Brain microvascular endothelial cell (primary cell): ENCODE data around the gene GDPGP1.

ENCODE experiments used
- DNase-seq: peaks from one replicate; pipeline ENCODE4 v3.0.0-alpha.2; 2020
- H3K27ac ChIP-seq: fragments of 250-450 bp; sonication (Bioruptor Pico); 2 replicates; pipeline ENCODE4 v1.5.1; 2020; ENCODE audit warnings: mild to moderate bottlenecking, moderate library complexity
- H3K27me3 ChIP-seq: fragments of 250-450 bp; sonication (Bioruptor Pico); replicated peaks from 2 replicates; pipeline ENCODE4 v1.5.1; 2020; ENCODE audit warnings: mild to moderate bottlenecking
- H3K36me3 ChIP-seq: fragments of 250-450 bp; sonication (Bioruptor Pico); replicated peaks from 2 replicates; pipeline ENCODE4 v1.5.1; 2020; ENCODE audit warnings: mild to moderate bottlenecking
- H3K4me3 ChIP-seq: 2 replicates; pipeline ENCODE4 v1.5.1; 2011; ENCODE audit warnings: low read depth, mild to moderate bottlenecking, control low read depth, low read length, moderate library complexity
- in situ Hi-C: cut with HindIII; loops from 2 replicates; pipeline ENCODE4 v1.10.0; 2017; ENCODE audit warnings: low sequenced_read_pairs, low pct_ligation_motif_present
- TF ChIP-seq, protein P1 (sequence below): IDR thresholded peaks from 2 replicates; pipeline ENCODE4 v1.5.1; 2011; ENCODE audit warnings: low read depth, mild to moderate bottlenecking, moderate library complexity, low read length, control low read depth, inconsistent platforms; ENCODE audit errors: missing control alignments

The GDPGP1 gene

DNA sequence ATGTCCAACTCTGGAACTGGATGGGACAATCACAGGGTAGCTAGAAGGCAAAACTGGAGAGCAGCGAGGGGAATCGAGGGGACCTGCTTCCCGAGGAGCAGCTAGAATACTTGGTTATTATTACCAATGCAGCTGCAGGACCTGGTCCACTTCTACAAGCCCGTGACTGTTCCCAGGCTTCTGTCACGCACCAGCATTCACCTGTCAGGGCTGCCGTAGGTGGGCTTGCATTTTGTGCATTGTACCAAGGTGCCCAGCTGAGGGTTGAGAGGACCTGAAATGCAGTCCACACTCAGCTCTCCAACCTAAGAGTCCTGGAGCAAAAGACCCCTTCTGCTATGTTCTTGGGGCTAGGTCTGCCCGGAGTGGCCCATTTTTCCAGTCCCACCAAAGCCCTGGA is 30.5 kb upstream of the GDPGP1 start:
- no peak for DNase-seq
- Histone ChIP-seq H3K27ac (no peak overlapping the region), H3K36me3 (no peaks in the 10 kb centered on the region), H3K27me3 (no peaks in the 10 kb centered on the region), H3K4me3 (no peak overlapping the region)
- TF ChIP-seq, protein P1, sequence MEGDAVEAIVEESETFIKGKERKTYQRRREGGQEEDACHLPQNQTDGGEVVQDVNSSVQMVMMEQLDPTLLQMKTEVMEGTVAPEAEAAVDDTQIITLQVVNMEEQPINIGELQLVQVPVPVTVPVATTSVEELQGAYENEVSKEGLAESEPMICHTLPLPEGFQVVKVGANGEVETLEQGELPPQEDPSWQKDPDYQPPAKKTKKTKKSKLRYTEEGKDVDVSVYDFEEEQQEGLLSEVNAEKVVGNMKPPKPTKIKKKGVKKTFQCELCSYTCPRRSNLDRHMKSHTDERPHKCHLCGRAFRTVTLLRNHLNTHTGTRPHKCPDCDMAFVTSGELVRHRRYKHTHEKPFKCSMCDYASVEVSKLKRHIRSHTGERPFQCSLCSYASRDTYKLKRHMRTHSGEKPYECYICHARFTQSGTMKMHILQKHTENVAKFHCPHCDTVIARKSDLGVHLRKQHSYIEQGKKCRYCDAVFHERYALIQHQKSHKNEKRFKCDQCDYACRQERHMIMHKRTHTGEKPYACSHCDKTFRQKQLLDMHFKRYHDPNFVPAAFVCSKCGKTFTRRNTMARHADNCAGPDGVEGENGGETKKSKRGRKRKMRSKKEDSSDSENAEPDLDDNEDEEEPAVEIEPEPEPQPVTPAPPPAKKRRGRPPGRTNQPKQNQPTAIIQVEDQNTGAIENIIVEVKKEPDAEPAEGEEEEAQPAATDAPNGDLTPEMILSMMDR: no peak
- in situ Hi-C loops: no loop called here

DNA sequence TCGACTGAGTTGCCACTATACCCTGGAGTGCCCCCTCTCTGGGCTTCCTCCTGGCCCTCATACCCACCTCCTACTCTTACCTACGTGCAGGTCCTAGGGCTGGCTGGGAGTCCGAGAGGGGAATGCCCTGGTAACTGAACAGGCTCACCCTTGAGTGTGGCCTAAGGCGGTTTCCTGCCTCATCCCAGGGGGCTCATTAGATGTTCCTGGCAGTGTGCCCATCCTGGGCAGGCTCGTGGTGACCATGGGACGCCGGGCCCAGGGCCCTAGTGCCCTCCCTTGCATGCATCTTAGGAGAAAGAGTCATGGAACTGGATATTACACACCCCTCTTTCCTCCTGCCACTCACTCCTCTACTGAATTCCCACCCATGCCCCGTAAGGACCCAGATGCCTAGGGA is 30.1 kb upstream of the GDPGP1 start:
- no peak overlapping the region for H3K27ac ChIP-seq
- no peak overlapping the region for H3K4me3 ChIP-seq
- in situ Hi-C loops: no loop called here
- H3K27me3 ChIP-seq: no peaks in the 10 kb centered on the region
- no peak for DNase-seq
- no peaks in the 10 kb centered on the region for H3K36me3 ChIP-seq
- TF ChIP-seq, protein P1: no peak

DNA sequence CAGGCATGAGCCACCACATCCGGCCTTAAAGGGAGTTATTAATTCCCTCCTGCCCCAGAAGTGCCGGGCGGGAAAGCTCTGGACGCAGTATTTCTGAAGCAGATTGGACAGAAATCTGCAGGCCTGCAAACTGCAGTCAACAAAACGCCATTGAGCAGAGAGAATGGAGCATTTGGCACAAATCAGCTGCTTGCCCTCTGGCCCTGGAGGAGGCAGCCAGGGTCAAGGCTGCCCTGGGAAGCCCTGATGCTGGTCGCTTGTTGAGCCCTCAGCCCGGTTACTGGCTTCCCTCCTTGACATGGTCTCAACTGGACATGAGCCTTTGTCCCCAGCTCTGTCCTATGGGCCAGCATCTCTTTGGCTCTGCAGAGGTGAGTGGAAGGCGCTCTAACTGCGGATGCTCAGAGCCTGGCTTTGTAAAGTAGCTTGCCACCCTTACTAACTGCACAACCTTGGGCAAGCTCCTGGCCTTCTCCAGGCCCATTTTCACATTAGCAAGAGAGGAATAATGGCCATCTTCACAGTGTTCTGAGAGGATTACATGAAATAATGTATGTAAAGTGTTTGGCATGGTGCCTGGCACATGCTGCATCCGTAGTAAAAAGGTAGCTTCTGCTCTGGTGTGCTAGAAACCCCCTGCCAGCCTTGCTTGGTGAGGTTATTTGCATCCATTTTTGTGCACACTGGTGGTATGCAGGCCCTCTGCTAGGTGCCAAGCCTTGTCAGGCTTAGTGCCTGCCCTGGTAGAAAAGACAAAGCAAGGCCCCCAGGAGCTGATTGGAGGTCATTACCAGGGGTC is 28.8 kb upstream of the GDPGP1 start:
- in situ Hi-C loops: no loop called here
- DNase-seq: no peak
- Histone ChIP-seq H3K27me3 (no peaks in the 10 kb centered on the region), H3K4me3 (no peak overlapping the region), H3K27ac (no peak overlapping the region), H3K36me3 (no peaks in the 10 kb centered on the region)
- TF ChIP-seq, protein P1: no peak

DNA sequence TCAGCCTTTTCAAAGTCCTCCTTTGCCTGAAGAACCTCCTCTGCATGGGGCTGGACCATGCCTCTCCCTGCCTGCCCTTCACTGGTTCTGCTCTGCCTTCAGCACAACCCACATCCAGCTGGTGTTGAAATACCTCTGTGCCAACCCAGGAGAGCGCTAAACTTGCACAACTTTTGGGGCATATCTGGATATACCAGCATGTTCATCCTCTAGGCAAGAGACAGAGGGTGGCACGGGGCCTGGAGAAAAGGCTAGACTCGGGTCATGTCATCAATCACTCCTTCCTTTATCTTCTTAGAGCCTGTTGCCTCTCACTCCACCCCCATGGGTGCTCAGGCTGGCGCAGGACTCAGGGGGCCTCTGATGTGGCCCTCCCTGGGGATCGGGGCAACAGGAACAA is 28.1 kb upstream of the GDPGP1 start:
- DNase-seq: no peak
- Histone ChIP-seq H3K27ac (no peak overlapping the region), H3K27me3 (no peaks in the 10 kb centered on the region), H3K4me3 (no peak overlapping the region), H3K36me3 (no peaks in the 10 kb centered on the region)
- TF ChIP-seq, protein P1: no peak
- in situ Hi-C loops: no loop called here

DNA sequence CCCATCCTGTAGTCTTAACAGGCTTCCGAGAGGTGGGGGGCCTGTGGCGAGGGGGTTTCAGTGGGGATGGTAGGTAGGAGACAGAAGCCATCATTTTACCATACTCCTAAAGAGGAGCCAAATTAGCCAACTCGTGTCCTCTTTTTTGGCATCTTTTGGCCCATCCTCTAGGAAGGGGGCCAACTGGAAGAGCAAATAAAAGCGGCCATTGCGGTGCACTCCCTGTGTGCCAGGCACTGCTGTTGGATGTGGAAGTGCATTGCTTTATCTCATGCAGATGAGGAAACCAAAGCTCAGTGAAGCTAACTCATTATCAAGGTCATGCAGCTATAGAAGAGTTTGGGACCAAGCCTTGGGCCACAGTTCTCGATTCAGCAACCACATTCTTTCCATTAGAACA is 26.8 kb upstream of the GDPGP1 start:
- TF ChIP-seq, protein P1: no peak
- H3K27me3 ChIP-seq: no peaks in the 10 kb centered on the region
- no peaks in the 10 kb centered on the region for H3K36me3 ChIP-seq
- no peak overlapping the region for H3K27ac ChIP-seq
- no peak overlapping the region for H3K4me3 ChIP-seq
- DNase-seq: no peak
- in situ Hi-C loops: no loop called here

DNA sequence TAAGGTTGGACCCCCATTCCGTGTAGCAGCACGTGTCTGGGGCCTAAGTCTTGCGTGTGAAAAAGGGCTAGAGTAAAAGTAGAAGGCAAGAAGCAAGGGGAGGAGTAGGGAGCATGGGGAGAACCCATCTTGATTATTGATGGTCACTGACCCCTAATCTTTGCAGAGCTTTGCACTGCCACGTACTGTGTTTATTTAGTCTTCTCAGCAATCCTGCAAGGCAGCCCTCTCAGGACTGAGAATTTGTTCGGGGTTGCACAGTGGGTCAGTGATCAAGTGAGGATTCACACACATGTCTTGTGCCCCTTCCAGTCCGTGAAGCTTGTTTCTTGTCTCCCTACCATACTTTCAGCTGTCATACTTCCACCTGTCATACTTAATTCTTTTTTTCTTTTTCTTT is 25.7 kb upstream of the GDPGP1 start:
- no peak overlapping the region for H3K27ac ChIP-seq
- TF ChIP-seq, protein P1: no peak
- no peaks in the 10 kb centered on the region for H3K36me3 ChIP-seq

More for the DNA sequence above, 25.7 kb upstream of the GDPGP1 start:
- DNase-seq: no peak
- no peak overlapping the region for H3K4me3 ChIP-seq
- in situ Hi-C loops: no loop called here
- H3K27me3 ChIP-seq: no peaks in the 10 kb centered on the region
